ENCODE measurements around the gene KRTAP1-1. TPM values are rescaled to one million over a fixed set of nuclear protein-coding genes. Genes with fewer than 3 reads are reported as not detected.
A peak's percentile ranks its signal among the peaks of the same experiment; 100 is the strongest.

The KRTAP1-1 gene
- total and polyA plus RNA-seq, 2 of the 4 experiments (the other 2 are of a cell fraction) = 0.90 to 1.2 TPM

- no peaks in the 10 kb centered on the region for H3K79me1 ChIP-seq (ENCODE audit: low read depth in 1 of 2, low read length in 2 of 2)
- H3K9me3 ChIP-seq (ENCODE audit: control insufficient read depth, insufficient read depth, low read length) = no peaks in the 10 kb centered on the region
- H2BK120ac ChIP-seq (ENCODE audit: low read depth, low read length) = peak overlapping the region; percentile 97
- no peak for DNase-seq
- H3K27ac ChIP-seq (ENCODE audit: insufficient read depth, low read length) = no peak overlapping the region
- peak overlapping the region; percentile 88 for H3K14ac ChIP-seq (replicated peaks; ENCODE audit: low read depth, low read length)
- H3K4me3 ChIP-seq (ENCODE audit: insufficient read depth, low read depth, low read length) = no peak overlapping the region
- no peaks in the 10 kb centered on the region for H3K27me3 ChIP-seq (ENCODE audit: control insufficient read depth, insufficient read depth, low read length)
- H3K4ac ChIP-seq (ENCODE audit: low read depth, low read length) = peak overlapping the region; percentile 94
- peak overlapping the region; percentile 98 for H2BK20ac ChIP-seq (ENCODE audit: low read depth, low read length)
- dilution Hi-C loops (cut with HindIII; ENCODE audit: low sequenced_read_pairs, unreplicated experiment) = no loop called here
- no peak overlapping the region for H2AK9ac ChIP-seq (replicated peaks; ENCODE audit: low read depth, low read length, poor library complexity)
- ChIA-PET POLR2A (ENCODE audit: unreplicated experiment) (no interaction called here), CTCF (no interaction called here)
- H2BK15ac ChIP-seq (ENCODE audit: low read depth, low read length) = peak overlapping the region; percentile 95; the same call in 2 of the 3 replicates
- H4K20me1 ChIP-seq (ENCODE audit: insufficient read depth, low read length) = no peaks in the 10 kb centered on the region
- H3K36me3 ChIP-seq (ENCODE audit: control insufficient read depth, insufficient read depth, low read length) = no peaks in the 10 kb centered on the region
- WGBS, 2 experiments (ENCODE audit: extremely low coverage in 2 of 2, insufficient read length in 1 of 2) = no CpG with 5 or more reads among the region's 1 CpG
- peak overlapping the region; percentile 98 for H2BK5ac ChIP-seq (ENCODE audit: low read depth, low read length, poor library complexity, severe bottlenecking)
- peak overlapping the region; percentile 91; the same call in 1 of the 2 replicates for H2AK5ac ChIP-seq (ENCODE audit: low read depth, low read length)
- peak overlapping the region; percentile 67; the same call in 1 of the 2 replicates for H4K5ac ChIP-seq (ENCODE audit: low read depth, low read length)
- peak overlapping the region; percentile 83 for H4K91ac ChIP-seq (ENCODE audit: insufficient read depth, low read depth, low read length)
- no peak overlapping the region for H3K56ac ChIP-seq (ENCODE audit: extremely low read depth, insufficient read depth, low read length)
- TF ChIP-seq NFE2L2 (IDR thresholded peaks at IDR 0.05; ENCODE audit: low read depth, low read length) (no peak), USF2 (IDR thresholded peaks at IDR 0.05; ENCODE audit: low read depth, low read length) (no peak), POLR2A (IDR thresholded peaks at IDR 0.05; ENCODE audit: low read depth, low read length) (no peak), CTCF (conservative IDR thresholded peaks at IDR 0.05; ENCODE audit: low read depth, low read length) (no peak), ELK1 (IDR thresholded peaks at IDR 0.05; ENCODE audit: borderline replicate concordance, low read depth, low read length) (no peak), RAD21 (IDR thresholded peaks at IDR 0.05; ENCODE audit: low read length) (no peak), RCOR1 (IDR thresholded peaks at IDR 0.05; ENCODE audit: insufficient replicate concordance, low read length) (no peak)
- in situ Hi-C loops (cut with MboI; ENCODE audit: low sequenced_read_pairs) = no loop called here
- H3K9me1 ChIP-seq (ENCODE audit: insufficient read depth, low read length) = peaks cover 7% of the 10 kb centered on the region
- peaks cover 16% of the 10 kb centered on the region for H3K4me1 ChIP-seq (ENCODE audit: control insufficient read depth, insufficient read depth, low read length)
- no peak for ATAC-seq (ENCODE audit: low read depth)
- BruUV-seq (replicated peaks) = no TSS peak
- H3K9ac ChIP-seq (ENCODE audit: low read depth, low read length) = no peak overlapping the region
- H4K8ac ChIP-seq (ENCODE audit: low read depth in 2 of 2, low read length in 2 of 2) = peak overlapping the region; percentile 71 to 86
- H2AFZ ChIP-seq (replicated peaks; ENCODE audit: low read length, poor library complexity) = no peak overlapping the region
- peak overlapping the region; percentile 75; the same call in 1 of the 2 replicates for H3K18ac ChIP-seq (ENCODE audit: low read depth, low read length)
- H3K4me2 ChIP-seq (ENCODE audit: low read depth, low read length) = no peak overlapping the region
- intact Hi-C loops (cut with micrococcal nuclease) = loop anchor here (5.0 kb wide), 3 partner anchors 258 to 583 kb away; no protein-coding TSS in a partner anchor
- H3K23ac ChIP-seq (ENCODE audit: low read depth, low read length) = no peak overlapping the region
Measured at GRCh38 chr17:41064301-41064700, 23.1 kb upstream of the KRTAP1-1 start.
